ENCODE results near the gene C1QTNF6.

The C1QTNF6 gene

GRCh38 chr22:37148031-37148651 lies 39.9 kb downstream of the C1QTNF6 start:
- TF ChIP-seq GATA2 (IDR thresholded peaks at IDR 0.05; ENCODE audit: low read depth, low read length), result no peak
- no peak for TF ChIP-seq GATA3 (IDR thresholded peaks at IDR 0.05; ENCODE audit: low read depth, low read length)

GRCh38 chr22:37147186-37147990 lies 40.7 kb downstream of the C1QTNF6 start:
- TF ChIP-seq GATA2 (IDR thresholded peaks at IDR 0.05; ENCODE audit: low read depth, low read length) (no peak), GATA3 (IDR thresholded peaks at IDR 0.05; ENCODE audit: low read depth, low read length) (no peak)

DNA sequence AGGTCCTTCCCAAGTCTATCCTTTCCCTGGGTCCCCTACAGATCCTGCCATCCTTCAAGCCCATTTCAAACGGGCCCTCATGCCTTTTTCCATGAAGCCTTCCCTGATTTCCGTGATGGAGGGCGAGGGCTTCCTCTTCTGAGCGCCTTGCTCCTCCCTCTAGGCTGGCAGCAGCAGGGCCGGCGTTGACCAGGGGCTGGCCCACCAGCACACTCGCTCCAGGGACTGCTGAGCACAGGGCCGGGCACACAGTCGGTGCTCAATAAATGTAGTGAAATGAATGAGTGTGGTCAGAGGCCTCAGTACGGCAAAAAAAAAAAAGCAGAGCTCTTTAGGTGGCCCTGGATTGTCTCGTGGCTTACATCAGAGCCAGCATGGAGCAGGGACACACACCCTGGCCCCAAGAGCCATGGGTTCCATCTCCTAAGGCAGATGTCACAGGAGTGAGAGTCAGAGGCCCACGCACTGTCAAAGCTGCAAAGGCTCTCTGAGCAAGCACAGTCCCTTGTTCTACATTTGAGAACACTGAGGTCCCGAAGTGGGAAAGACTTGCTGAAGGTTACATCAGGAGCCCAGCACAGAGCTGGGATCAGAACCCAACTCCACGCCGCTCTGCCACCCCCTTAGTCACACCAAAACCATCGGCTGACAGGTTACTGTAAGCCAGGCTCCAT lies 41.4 kb downstream of the C1QTNF6 start:
- TF ChIP-seq GATA2 (IDR thresholded peaks at IDR 0.05; ENCODE audit: low read depth, low read length), result no peak
- no peak for TF ChIP-seq GATA3 (IDR thresholded peaks at IDR 0.05; ENCODE audit: low read depth, low read length)

DNA sequence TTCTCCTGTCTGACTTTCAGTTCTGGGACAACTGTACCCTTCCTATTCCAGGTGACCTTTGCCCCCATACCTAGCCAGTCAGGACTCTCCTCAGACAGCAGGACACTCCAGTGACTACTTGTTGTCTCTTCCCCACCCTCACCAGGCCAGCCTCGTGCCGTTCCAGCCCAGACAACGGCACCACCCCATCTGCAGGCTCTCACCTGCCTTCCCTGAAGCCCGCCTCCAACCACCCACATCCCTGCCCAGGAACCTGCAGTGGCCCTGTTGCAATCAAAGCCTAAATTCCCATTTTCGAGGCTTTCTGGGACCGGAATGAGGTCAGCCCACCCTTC lies 42.0 kb downstream of the C1QTNF6 start:
- no peak for TF ChIP-seq GATA3 (IDR thresholded peaks at IDR 0.05; ENCODE audit: low read depth, low read length)
- no peak for TF ChIP-seq GATA2 (IDR thresholded peaks at IDR 0.05; ENCODE audit: low read depth, low read length)

GRCh38 chr22:37145180-37146050 lies 42.6 kb downstream of the C1QTNF6 start:
- TF ChIP-seq GATA3 (IDR thresholded peaks at IDR 0.05; ENCODE audit: low read depth, low read length), result no peak
- no peak for TF ChIP-seq GATA2 (IDR thresholded peaks at IDR 0.05; ENCODE audit: low read depth, low read length)

- no peak for TF ChIP-seq GATA2 (IDR thresholded peaks at IDR 0.05; ENCODE audit: low read depth, low read length)
- no peak for TF ChIP-seq GATA3 (IDR thresholded peaks at IDR 0.05; ENCODE audit: low read depth, low read length)
Measured at GRCh38 chr22:37144180-37144554, 43.9 kb downstream of the C1QTNF6 start.

- no peak for TF ChIP-seq GATA2 (IDR thresholded peaks at IDR 0.05; ENCODE audit: low read depth, low read length)
- no peak for TF ChIP-seq GATA3 (IDR thresholded peaks at IDR 0.05; ENCODE audit: low read depth, low read length)
Measured at GRCh38 chr22:37141971-37142370, 46.1 kb downstream of the C1QTNF6 start.

- TF ChIP-seq GATA3 (IDR thresholded peaks at IDR 0.05; ENCODE audit: low read depth, low read length) (no peak), GATA2 (IDR thresholded peaks at IDR 0.05; ENCODE audit: low read depth, low read length) (no peak)
Measured at GRCh38 chr22:37141476-37141875, 46.6 kb downstream of the C1QTNF6 start.

DNA sequence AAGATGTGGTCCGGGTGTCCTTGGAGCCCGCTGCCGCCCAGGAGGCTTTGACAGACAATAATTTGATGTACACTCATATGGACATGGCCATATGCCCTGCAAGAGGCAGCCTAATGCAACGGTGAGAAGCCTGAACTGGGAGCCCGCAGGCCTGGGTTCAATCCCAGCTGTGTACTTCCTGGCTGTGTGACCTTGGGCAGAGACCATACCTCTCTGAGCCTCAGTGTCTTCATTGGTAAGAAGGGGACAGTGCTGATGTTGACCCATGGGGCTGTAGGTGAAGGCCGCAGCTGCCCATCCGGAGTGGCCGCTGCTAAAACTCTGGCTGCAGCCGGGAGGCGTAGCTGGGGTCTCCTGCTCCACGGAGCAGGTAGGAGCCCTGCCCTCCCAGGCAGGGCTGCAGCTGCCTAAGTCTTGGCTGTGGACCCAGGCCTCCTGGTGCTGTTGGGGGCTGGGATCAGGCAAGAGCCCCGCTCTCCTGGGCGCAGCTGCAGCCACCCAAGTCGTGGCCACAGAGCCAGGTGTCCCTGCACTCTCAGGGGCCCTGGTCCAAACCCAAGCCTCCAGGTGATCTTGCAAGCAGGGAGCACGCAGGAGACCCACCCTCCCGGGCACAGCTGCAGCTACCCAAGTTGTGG lies 47.2 kb downstream of the C1QTNF6 start:
- TF ChIP-seq GATA2 (IDR thresholded peaks at IDR 0.05; ENCODE audit: low read depth, low read length) (no peak), GATA3 (IDR thresholded peaks at IDR 0.05; ENCODE audit: low read depth, low read length) (no peak)

DNA sequence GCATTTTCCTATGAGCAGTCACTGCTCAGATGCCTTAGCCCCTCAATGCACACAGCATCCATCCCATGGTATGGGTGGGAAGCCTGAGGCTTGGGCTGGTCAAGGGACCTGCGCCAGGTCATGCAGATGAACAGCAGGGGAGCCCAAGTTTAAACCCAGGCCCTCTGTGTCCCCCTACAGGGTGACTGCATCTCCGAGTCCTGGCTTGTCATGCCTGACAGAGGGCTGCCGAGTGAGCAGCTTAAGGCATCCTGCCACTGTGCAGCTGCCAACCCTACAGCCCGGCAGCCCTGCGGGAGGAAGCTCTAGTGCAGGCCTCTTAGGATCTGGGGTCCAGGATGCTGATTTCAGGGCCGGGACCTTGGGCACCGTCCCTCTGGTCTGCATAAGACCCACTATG lies 48.3 kb downstream of the C1QTNF6 start:
- no peak for TF ChIP-seq GATA3 (IDR thresholded peaks at IDR 0.05; ENCODE audit: low read depth, low read length)
- TF ChIP-seq GATA2 (IDR thresholded peaks at IDR 0.05; ENCODE audit: low read depth, low read length), result no peak

DNA sequence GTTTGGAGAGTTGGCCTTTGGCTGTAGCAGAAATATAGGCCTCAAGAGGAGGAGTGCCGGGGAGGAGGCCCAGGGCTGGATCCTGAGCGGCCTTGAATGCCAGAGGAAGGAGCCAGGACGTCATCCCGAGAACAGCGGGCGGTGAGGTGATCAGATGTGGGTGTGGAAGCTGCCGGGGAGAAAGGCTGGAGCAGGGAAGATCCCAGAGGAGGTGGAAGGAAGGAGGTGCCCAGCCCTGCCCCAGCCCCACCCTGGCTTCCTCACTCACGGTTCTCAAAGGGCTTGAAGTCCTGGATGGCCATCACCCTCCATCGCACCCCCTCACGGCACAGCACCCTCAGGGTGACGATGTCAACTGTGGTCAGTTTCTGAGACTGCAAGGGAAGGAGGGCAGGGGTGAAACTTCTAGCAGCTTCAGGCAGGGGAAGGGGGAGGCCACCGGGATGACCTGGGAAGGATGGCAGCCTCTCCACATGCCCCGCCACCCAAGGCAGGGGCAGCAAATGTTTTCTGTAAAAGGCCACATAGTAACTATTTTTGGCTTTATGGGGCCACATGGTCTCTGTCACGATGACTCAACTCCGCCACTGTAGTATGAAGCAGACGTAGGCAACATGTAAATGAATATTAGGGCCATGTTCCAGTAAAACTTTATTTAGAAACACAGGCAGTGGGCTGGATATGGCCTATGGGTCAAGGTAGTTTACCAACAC lies 49.0 kb downstream of the C1QTNF6 start:
- TF ChIP-seq GATA2 (IDR thresholded peaks at IDR 0.05; ENCODE audit: low read depth, low read length), result no peak
- TF ChIP-seq GATA3 (IDR thresholded peaks at IDR 0.05; ENCODE audit: low read depth, low read length), result no peak

DNA sequence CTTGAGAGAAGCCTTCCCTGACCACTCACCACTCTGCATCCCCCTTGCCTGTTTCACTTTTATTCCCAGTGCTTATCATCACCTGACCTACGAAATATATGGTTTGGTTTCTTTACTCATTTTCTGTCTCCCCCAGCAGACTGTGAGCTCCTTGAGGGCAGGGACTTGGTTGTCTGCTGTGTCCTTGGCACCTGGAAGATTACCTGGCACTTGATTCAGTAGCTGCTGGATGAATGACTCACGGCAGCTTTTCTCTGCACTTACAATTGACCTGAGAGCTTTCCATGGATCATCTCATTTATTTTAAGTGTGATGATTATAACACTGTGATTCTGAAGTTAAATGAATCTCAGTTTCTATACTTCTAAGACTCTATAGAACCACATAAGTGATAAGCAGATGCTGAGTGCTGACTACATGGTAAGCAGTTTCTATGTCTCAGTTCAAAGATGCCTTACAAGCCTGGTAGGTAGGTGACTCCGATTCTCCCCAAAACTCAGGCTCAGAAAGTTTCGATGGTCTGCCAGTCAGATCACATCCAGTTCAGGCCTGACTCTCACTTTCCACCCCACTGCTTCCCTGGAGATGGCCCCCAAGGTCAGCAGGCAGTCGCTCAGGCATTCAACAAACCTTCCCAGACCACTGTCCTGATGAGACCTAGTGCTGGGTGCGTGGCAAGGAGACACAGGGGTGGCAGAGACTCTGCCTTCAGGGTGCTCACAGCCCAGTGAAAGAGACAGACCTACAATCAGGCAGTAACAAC lies 50.0 kb downstream of the C1QTNF6 start:
- TF ChIP-seq GATA2 (IDR thresholded peaks at IDR 0.05; ENCODE audit: low read depth, low read length) (no peak), GATA3 (IDR thresholded peaks at IDR 0.05; ENCODE audit: low read depth, low read length) (no peak)
